Esophagus muscularis mucosa (tissue), 4 donors: ENCODE results near the gene SOCS7. TPM values are rescaled to one million over a fixed set of nuclear protein-coding genes. Genes with fewer than 3 reads are reported as not detected.

Source experiments
- DNase-seq: peaks from one replicate; pipeline ENCODE4 v3.0.0-alpha.2; 2017; ENCODE audit errors: extremely low spot score
- H3K27ac ChIP-seq, 4 donors: fragments of 200-600 bp; sonication (generic); replicated peaks in 1 of 4; 1 replicate in 3 of 4; 2 replicates in 1 of 4; pipeline ENCODE4 v1.5.1; 2016 to 2019; ENCODE audit warnings: mild to moderate bottlenecking in 1 of 4
- H3K27me3 ChIP-seq, 4 donors: fragments of 200-600 bp; sonication (generic); one replicate each; pipeline versions ENCODE4 v1.5.1 to v1.6.0; 2016 to 2019
- H3K36me3 ChIP-seq, 4 donors: fragments of 200-600 bp; sonication (generic); one replicate each; pipeline ENCODE4 v1.5.1; 2016 to 2019
- H3K4me1 ChIP-seq, 4 donors: fragments of 200-600 bp; sonication (generic); one replicate each; pipeline ENCODE4 v1.5.1; 2016 to 2019
- H3K4me3 ChIP-seq, 4 donors: fragments of 200-600 bp; sonication (generic); 1 replicate in 2 of 4; 2 replicates in 2 of 4; pipeline ENCODE4 v1.5.1; 2016 to 2019; ENCODE audit warnings: mild to moderate bottlenecking in 4 of 4, moderate library complexity in 1 of 4
- H3K9me3 ChIP-seq, 4 donors: fragments of 200-600 bp; sonication (generic); 1 replicate in 3 of 4; 2 replicates in 1 of 4; pipeline ENCODE4 v1.5.1; 2016 to 2019
- EP300 ChIP-seq: sonication (generic); formaldehyde crosslinking; IDR thresholded peaks from one replicate; pipeline ENCODE4 v1.6.1; 2017; ENCODE audit warnings: antibody characterized with exemption
- POLR2A ChIP-seq: fragments of 450-650 bp; IDR thresholded peaks from one replicate; pipeline ENCODE4 v1.6.1; 2017; ENCODE audit warnings: antibody characterized with exemption, moderate library complexity, mild to moderate bottlenecking, low read depth
- POLR2AphosphoS5 ChIP-seq, 2 donors: sonication (generic); formaldehyde crosslinking; IDR thresholded peaks; one replicate each; pipeline ENCODE4 v1.6.1; 2017; ENCODE audit warnings: antibody characterized with exemption in 2 of 2
- WGBS: methylation state at CpG from one replicate; pipeline ENCODE4 v1.1.5; 2018; 5-methylcytosine and 5-hydroxymethylcytosine counted together
- intact Hi-C: fragments of 100-400 bp; cut with DNase I; formaldehyde crosslinking; loops from one replicate; pipeline ENCODE4 v1.15.1; 2023
- total RNA-seq, 4 donors: library from RNA; depleted of rRNA; stranded (reverse); fragments of >200 nt; gene quantifications; one replicate each; pipeline versions ENCODE4 v1.1.0 to v1.2.1, GENCODE V29; 2016
- TF ChIP-seq, protein P1 (sequence below), 3 experiments: fragments of 200-600 bp in 2 of 3; fragments of 450-650 bp in 1 of 3; sonication (generic) in 2 of 3; IDR thresholded peaks; one replicate each; pipeline ENCODE4 v1.5.1; 2017 to 2019; ENCODE audit warnings: antibody characterized with exemption in 3 of 3, mild to moderate bottlenecking in 2 of 3, moderate library complexity in 1 of 3

Gene SOCS7
- total RNA-seq, 4 donors from 2014 or later: 11.2 to 18.9 (median 13.5) TPM

DNA sequence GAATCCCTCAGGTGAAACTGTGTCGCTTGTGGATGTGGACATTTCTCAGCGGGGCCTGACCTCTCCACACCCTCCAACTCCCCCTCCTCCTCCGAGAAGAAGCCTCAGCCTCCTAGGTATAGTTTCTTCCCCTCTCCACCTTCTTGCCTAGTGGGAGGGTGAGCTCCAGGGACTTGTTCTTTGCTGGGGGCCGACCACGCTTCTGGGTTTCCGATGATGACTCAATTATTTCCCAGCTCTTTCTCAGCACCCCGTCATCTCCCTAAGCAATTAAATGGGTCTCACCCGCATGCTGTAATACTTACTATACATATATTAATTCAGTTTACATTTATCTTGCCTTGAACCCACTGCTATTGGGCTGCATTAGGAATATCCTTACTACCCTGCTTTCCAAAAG, 13.1 kb downstream of the SOCS7 start:
- no peak for DNase-seq
- Histone ChIP-seq H3K27ac (no peak overlapping the region), H3K4me3 (no peak overlapping the region), H3K4me1 (peaks cover 0 to 5% (median 2%) of the 10 kb centered on the region in 4 donors), H3K27me3 (no peaks in the 10 kb centered on the region), H3K36me3 (peaks cover 30 to 74% (median 57%) of the 10 kb centered on the region in 4 donors), H3K9me3 (no peaks in the 10 kb centered on the region)
- 85% methylated on average over 8 of the region's 8 CpGs for WGBS
- intact Hi-C loops: no loop called here
- no peak for TF ChIP-seq POLR2AphosphoS5 (IDR thresholded peaks at IDR 0.05)
- no peak for TF ChIP-seq EP300
- TF ChIP-seq POLR2A: no peak
- TF ChIP-seq, protein P1, sequence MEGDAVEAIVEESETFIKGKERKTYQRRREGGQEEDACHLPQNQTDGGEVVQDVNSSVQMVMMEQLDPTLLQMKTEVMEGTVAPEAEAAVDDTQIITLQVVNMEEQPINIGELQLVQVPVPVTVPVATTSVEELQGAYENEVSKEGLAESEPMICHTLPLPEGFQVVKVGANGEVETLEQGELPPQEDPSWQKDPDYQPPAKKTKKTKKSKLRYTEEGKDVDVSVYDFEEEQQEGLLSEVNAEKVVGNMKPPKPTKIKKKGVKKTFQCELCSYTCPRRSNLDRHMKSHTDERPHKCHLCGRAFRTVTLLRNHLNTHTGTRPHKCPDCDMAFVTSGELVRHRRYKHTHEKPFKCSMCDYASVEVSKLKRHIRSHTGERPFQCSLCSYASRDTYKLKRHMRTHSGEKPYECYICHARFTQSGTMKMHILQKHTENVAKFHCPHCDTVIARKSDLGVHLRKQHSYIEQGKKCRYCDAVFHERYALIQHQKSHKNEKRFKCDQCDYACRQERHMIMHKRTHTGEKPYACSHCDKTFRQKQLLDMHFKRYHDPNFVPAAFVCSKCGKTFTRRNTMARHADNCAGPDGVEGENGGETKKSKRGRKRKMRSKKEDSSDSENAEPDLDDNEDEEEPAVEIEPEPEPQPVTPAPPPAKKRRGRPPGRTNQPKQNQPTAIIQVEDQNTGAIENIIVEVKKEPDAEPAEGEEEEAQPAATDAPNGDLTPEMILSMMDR (IDR thresholded peaks at IDR 0.05): no peak

DNA sequence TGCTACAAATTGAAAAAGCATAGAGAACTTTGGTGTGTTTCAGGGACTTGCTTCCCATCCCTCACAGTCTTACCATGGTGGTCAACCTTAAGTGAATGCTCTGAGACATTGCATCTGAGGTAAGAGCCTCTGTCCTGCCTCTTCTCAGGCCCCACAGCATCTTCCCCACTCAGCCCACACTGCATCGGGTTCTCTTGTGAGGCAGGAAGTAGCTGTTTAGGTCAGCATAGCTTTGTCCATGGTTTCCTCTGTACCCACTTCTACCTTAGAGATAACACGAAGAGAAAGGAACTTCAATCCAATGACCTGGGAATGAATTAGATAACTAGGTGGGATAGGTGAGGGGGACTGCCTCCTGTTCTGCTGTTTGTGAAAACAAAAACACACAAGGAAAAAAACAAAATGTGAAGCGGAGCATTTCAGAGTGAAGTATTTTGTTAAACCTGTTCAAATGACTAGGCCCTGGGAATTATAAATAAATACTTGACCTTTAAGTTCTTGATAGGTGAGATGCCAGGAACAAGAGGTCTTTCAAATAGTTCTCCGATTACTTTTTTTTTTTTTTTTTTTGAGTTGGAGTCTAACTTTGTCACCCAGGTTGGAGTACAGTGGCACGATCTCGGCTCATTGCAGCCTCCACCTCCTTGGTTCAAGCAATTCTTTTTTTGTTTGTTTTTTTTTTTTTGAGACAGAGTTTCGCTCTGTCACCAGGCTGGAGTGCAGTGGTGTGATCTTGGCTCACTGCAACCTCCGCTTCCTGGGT, 17.7 kb downstream of the SOCS7 start:
- Histone ChIP-seq H3K36me3 (peaks cover 48 to 99% (median 83%) of the 10 kb centered on the region in 4 donors), H3K27me3 (no peaks in the 10 kb centered on the region), H3K4me3 (no peak overlapping the region), H3K27ac (no peak overlapping the region), H3K9me3 (no peaks in the 10 kb centered on the region), H3K4me1 (no peaks in the 10 kb centered on the region)
- no peak for TF ChIP-seq POLR2A
- TF ChIP-seq, protein P1 (IDR thresholded peaks at IDR 0.05): no peak
- TF ChIP-seq POLR2AphosphoS5 (IDR thresholded peaks at IDR 0.05): no peak
- no peak for TF ChIP-seq EP300
- no peak for DNase-seq
- 95% methylated on average over 8 of the region's 8 CpGs for WGBS
- intact Hi-C loops: no loop called here

DNA sequence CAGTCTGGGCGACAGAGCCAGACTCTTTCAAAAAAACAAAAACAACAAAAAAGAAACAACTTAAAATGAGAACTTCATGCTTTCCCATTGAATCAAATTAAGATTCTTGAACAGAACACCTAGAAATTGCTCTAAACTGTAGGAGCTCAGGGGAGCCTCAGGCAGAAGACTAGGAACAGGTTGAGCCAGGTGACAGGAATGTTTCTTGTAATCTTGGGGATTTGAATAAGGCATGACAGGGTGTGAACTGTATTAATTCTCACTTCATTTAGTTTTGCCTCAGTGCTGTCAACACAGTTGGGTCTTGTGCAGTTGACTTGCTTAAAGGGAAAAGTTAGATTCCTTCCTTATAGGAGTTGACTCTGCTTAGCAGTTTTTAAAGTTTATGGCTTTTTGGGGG, 27.8 kb downstream of the SOCS7 start:
- Histone ChIP-seq H3K36me3 (peaks cover 26 to 84% (median 57%) of the 10 kb centered on the region in 4 donors), H3K4me3 (no peak overlapping the region), H3K27me3 (no peaks in the 10 kb centered on the region), H3K27ac (no peak overlapping the region), H3K4me1 (no peaks in the 10 kb centered on the region), H3K9me3 (no peaks in the 10 kb centered on the region)
- DNase-seq: no peak
- intact Hi-C loops: no loop called here
- no peak for TF ChIP-seq EP300
- no peak for TF ChIP-seq POLR2A
- TF ChIP-seq POLR2AphosphoS5 (IDR thresholded peaks at IDR 0.05): no peak
- TF ChIP-seq, protein P1 (IDR thresholded peaks at IDR 0.05): no peak
- 92% methylated on average over 1 of the region's 1 CpG for WGBS

DNA sequence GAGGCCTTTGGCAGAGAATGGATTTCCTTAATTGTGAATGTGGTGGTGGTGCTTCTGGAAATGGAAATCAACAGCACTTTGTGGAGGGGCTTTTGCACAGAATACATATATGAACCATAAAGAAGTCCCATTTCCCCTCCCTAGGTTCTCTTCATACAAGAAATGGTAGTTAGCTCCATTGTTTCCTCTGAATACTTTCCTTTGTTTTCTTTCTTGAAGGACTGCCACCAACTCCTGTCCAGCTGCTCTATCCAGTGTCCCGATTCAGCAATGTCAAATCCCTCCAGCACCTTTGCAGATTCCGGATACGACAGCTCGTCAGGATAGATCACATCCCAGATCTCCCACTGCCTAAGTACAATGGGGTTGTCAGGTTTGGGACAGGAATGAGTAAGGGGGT, 43.4 kb downstream of the SOCS7 start:
- Histone ChIP-seq H3K27ac (no peak overlapping the region), H3K27me3 (no peaks in the 10 kb centered on the region), H3K4me1 (no peaks in the 10 kb centered on the region), H3K4me3 (no peak overlapping the region), H3K9me3 (no peaks in the 10 kb centered on the region), H3K36me3 (peaks cover 34 to 64% (median 50%) of the 10 kb centered on the region in 4 donors)
- WGBS: 95% methylated on average over 4 of the region's 4 CpGs
- DNase-seq: no peak
- intact Hi-C loops: no loop called here
- TF ChIP-seq POLR2AphosphoS5 (IDR thresholded peaks at IDR 0.05): no peak
- TF ChIP-seq, protein P1 (IDR thresholded peaks at IDR 0.05): no peak
- no peak for TF ChIP-seq POLR2A
- no peak for TF ChIP-seq EP300
